NCI-H526 (cell line): ENCODE measurements around the gene PRL.

Experiments used
- DNase-seq, 2 experiments: peaks; one replicate each; lab custom pipeline; 2025; lab: John Stamatoyannopoulos, UW

PRL gene

DNA sequence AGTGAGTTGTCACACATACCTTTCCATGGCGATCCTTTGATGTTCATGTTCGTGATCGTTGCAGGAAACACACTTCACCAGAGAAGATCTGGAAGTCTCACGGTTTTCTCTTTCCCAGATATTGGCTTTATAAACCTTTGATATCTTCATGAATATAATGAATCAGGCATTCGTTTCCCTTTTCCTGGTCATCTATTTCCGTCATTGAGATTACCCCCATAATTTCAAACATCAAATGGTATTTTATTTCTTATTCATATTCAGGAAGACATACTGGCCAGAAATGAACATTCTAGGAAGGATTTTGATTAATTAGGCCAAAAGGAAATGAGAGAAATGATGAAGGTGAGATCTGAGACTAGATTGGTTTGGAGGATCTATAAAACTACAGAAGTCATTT is at the start of gene PRL:
PRL (minus strand) TSS at position 101 of the 400 bp plus-strand sequence; CDS start at position 47, 54 bp downstream.
- DNase-seq = no peak

DNA sequence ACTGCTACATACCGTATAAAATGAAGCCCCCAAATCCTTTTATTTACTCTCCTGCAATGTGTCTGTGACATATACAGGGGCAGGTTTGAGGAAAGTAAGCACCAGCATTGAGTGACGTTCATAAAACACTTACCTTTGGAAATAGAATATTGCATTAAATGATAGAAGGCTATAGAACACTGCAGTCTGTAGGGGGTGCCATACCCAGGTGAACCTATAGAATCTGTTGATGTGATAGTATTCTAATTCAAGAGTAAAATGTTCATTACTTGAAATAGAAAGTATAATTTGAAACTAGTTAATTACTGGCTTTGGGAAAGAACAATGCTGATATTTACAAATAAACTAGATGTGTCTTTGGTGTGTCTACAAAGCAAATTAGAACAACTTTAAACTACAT is 47.0 kb upstream of the PRL start:
- peak in 1 of 2 experiments; percentile 23 for DNase-seq

DNA sequence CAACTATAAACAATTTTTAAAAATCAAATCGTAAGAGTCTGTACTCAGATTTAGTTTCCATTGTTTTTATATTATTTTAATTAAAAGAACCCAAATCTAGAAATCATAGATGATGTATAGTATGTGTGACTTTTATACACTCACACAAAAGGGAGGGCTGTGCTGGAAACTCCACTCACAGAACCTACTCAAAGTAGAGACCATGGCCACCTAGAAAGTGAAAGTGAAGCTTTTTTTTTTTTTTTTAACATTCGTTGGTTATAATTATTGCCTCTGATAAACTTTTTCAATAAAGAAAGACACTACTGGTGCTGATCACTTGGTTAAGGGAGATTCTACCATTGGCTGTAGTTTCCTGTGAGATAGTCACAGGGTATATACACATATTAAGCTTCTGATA is 37.9 kb upstream of the PRL start:
- DNase-seq = no peak

DNA sequence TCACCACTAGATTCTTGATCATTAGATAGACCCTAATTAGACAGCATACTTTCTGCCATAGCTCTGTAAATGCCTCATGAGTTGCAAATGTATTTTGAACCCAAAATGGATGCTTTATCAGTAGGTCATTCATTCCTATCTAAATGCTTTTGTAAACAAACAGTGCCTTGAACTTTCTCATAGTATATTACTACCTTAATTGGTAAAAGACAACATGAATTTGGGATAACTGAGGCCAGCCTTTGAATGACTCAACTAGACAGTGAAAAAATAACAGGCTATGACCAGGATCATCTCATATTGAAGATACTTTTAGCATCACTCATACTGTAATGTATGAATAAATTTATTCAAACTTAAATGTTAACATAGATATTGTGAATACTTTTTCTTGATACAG is 37.0 kb upstream of the PRL start:
- no peak for DNase-seq

DNA sequence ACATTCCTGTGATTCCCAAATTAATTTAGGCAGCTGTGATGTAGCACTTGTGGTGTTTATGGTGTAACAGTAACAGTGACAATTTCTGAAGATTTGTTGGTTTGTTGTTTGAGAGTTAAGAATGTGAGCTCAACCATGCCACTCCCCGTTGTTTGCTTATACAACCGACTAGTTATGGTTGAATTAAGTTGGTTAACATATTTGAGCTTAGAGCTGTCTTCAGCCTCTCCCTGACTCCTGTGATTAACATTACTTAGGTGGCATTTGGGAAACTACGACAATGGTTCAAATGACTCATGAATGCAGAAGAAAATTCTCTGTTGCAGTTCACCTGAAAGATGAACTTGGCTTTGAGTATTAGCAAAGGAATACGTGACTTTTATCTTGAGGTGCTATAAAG is 35.9 kb upstream of the PRL start:
- no peak for DNase-seq

DNA sequence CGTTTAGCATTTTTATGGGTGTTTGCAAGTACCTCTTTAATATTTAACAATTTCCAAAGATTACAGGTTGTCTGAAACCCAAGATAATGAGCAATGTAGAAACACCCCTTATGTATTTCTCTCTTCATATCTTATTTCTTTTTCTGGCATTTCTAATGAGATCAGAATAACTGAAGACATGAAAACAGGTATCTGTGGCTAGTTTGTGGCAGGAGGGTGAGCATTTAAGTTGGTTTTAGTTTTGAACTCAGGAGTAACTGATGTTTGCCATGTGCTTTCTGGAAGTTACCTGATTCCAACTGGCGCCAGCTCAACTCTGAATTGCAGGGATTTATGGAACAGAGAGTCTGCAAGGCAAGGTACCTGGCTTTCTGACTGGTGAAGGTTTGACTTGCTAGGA is 35.4 kb upstream of the PRL start:
- no peak for DNase-seq

DNA sequence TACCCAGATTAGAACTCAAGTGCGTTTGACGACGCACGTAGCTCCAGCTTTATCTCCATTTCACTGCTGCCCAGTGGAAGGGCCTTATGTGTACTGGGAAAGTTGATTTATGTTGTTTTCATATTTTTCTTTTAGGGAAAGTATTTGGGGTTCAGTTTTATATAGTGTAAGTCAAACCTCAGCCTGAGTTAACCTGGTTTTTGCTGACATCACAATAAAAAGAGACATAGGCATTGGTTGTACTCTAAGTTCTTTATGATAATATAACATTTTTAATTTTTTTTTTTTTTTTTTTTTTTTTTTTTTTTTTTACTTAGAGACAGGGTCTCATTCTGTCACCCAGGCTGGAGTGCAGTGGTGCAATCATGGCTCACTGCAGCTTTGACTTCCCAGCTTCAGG is 34.1 kb upstream of the PRL start:
- no peak for DNase-seq

DNA sequence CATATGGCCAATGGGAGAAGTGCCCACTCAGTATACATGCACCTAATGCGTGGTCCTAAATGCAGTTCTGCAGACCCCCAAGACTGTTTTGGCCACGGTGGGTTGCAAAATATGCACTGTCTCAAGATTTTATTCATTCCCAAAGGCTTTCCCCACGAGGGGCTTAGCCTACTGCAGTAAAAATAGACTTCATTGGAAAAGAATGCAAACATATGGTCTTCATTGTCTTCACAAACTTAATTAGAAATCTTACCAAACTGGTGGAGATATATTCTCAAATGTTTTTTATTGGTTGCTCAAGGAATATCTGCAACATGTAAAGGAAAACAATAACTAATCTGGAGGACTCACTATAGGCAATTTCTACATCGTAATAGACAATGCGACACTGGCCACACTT is 31.6 kb upstream of the PRL start:
- DNase-seq = peak in 1 of 2 experiments; percentile 4

DNA sequence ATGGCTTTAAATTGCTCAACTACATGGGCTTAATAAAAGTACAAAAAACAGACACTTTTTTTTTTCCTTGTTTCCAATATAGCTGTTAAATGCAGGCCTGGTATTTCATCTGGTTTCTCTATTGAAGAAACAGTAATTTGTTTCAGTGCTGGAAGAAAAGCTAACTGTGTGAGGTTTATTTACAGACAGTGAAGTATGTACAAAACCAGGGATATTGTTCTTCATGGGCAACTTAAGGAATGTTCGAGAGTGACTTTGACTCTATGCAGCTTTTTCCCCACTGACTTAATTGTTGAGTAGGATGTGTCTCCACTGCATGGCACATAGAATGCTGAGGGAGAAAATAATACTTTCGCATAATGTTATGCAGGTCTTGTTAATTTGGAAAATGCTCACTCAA is 31.0 kb upstream of the PRL start:
- DNase-seq = no peak

DNA sequence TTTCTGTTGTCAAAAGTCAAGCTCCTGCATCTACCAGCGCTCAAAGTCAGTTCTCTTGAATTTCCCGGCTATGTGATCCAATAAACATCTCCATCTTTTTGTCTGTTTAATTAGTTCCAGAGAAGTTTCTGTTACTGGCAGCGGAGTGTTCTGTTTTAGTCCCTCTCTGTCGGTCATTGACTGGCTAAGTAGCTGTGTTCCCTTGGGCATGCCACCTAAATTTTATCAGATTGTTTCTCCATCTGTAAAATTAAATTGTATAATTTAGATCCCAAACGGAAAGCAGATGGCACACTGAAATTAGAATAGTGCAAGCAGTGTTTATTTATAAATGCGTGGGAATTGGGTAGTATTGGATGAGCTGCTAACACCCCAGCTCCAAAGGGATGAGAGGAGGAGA is 29.7 kb upstream of the PRL start:
- no peak for DNase-seq

DNA sequence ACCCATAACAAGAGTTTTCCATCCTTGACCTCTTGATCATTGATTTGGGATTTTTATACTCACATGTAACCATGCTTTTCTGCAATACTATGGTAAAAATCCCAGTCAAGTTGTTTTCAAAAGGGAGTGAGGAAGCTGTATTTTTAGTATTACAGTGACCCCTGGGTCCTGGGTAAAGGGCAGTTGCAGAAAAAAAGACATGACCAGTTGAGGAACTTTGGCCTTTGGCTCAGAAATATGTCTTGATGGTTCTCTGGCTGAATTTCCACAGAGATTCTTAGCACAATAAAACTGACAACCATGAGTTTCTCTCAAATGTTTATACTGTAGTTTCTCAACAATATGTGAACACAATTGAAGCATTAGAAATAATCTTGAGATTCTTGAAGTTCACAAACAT is 28.6 kb upstream of the PRL start:
- DNase-seq = no peak

DNA sequence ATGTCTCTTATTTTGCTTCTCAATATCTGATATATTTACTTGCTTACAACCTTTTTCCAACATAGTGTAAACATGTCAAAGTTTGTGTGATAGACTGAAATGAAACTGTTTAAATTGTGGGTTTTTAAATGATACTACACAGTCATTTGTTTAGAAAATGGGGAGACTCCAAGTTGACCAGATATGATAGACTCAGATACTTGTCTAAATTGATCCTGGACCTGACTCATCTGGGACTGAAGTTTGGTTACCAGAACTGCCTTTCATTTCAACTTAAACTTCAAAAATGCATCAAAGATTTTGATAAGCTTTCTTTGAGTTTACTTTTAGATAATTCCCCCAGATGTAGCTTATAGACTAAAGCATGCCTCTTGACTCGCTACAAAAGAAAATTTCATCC is 27.0 kb upstream of the PRL start:
- DNase-seq = no peak

DNA sequence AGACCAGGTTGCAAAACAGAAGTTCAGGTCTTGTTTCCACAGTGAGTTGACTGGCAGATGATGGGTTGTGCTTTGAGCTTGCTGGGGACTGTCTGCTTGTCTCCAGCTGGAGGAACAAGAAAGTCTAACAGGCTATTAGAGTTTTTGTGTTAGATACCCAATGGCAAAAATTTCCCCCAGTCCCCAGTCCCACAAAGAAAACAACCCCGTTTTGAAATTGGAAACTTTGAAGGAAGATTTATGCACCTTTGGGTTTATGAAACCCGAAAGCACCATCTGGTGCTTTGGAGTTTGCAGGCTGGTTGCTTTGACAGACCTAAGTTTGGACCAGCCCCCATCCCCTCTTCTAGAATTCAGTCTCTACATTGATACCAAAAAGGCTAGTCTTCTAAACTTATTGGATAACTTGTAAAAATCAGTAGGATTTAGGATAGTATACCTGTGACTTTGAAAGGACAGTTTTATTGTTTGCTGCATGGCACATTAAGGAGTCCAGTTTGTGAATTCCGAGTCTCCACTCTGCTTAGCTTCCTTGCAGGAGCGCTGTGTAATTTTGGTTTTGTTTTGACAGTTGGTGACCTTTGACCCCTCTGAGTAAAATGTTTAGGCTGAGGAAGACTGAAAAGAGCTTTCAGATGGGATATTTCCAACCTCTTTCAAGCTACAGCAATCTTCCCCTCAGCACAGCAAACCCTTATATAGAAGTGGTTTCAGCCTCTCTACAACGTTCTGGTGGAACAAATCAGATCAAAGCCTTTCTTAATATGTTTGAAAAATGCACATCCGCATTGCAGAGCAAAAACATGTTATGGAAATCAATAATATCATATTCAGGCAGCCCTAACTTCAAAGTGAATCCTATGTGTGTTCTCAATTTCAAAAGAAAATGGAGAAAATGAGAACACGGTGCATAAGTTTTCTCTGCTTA is 25.5 kb upstream of the PRL start:
- DNase-seq = no peak

DNA sequence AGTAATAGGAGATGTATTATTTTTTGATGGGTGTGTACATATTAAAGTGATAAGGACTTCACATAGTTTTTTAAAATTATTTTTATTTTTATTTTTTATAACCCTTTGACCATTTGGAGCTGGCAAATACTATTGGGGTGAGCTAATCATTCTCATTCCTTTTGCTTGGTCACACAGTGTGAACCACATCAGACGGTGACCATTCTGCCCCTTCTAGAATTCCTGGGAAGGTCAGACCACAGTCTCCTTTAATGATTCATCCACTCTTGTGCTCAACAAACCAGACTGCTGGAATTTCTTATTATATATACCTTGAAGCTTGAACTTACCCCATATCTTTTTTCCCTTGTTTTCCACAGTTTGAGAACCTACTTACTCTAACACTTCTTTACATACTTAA is 23.9 kb upstream of the PRL start:
- DNase-seq = no peak

DNA sequence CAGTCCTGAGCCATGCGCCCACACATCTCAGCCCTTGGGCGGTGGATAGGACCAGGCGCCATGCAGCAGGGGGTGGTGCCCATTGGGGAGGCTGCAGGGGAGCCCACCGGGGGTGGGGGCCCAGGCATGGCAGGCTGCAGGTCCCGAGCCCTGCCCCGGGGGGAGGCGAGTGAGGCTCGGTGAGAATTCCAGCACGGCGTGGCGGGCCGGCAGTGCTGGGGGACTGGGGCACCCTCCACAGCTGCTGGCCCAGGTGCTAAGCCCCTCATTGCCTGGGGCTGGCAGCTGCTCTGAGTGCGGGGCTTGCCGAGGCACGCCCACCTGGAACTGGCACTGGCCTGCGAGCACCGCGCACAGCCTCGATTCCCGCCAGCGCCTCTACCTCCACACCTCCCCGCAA is 21.6 kb upstream of the PRL start:
- no peak for DNase-seq

DNA sequence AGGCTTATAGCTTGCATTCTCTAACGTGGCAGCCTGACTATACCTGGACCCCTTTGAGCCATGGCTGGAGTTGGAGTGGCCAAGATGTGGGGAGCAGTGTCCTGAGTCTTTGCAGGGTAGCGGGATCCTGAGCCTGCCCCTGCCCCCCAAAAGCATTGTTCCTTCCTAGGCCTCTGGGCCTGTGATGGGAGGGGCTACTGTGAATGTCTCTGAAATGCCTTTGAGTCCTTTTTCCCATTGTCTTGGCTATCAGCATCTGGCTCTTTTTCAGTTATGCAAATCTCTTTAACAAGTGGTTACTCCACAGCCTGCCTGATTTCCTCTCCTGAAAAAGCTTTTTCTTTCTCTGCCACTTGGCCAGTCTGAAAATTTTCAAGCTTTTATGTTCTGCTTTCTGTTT is 17.0 kb upstream of the PRL start:
- DNase-seq = peak; percentile 48 to 61

DNA sequence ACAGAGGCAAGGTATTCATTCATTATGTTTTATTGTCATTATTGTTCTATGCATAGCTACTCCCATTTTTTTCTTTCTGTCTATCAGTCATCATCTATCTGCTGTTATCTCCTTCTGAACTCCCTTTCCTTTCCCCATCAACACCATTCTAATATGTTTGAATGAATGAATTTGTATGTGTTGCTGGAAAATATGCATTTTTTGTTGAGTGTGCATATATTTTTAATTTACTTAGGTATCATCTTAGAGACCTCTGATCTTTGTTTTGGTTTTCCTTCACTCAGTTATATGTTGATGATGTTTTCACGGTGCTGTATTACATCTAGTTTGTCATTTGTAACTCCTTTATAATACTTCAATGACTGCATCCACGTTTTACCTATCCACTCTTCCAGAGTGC is 12.1 kb upstream of the PRL start:
- no peak for DNase-seq

DNA sequence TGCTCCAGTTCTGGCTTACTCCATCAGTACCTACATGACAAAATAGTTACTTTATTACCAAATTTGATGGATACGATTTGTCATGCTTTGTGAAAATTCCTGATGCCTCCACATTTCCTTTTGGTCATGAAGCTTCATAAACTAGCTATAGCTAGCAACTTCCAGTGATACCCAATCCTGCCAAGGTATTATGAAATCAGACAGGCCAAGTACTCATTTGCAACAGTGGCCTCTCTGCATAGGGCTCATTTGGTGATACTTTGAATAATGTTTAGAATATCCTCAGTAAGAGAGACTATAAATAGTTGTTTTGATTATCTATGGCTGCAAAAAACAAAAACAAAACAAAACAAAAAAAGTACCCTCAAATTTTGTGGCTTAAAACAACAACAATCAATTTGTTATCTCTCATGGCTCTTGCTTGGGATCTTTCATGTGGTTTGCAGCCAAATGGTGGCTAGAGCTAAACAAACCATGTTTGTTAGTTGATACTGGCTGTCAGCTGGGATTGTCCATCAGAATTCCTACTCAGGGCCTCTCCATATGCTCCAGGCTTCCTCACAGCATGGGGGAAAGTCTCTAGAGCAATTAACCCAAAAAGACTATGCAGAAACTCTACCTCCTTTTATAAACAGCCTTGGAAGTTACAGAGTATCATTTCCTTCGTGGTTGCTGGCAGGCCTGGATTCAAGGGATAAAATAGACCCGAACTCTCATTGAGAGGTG is 10.1 kb upstream of the PRL start:
- DNase-seq = peak in 1 of 2 experiments; percentile 34

DNA sequence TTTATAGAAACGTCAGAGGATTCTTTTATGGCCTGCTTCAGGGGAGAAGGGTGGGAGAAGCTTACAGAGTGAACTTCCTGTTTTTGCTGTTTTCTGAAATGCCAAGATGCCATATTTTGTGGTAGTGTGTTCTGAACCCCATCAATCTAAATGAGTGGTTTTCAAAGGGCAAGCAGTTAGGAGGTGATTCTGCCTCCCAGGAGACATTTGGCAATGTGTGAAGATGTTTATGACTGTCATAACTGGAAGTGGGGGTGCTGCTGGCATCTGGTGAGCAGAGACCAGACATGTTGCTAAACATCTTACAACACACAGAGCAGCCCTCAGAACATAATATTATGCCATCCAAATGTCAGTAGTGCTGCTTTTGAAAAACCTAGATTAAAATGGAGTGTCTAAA is 6.0 kb upstream of the PRL start:
- DNase-seq = no peak

DNA sequence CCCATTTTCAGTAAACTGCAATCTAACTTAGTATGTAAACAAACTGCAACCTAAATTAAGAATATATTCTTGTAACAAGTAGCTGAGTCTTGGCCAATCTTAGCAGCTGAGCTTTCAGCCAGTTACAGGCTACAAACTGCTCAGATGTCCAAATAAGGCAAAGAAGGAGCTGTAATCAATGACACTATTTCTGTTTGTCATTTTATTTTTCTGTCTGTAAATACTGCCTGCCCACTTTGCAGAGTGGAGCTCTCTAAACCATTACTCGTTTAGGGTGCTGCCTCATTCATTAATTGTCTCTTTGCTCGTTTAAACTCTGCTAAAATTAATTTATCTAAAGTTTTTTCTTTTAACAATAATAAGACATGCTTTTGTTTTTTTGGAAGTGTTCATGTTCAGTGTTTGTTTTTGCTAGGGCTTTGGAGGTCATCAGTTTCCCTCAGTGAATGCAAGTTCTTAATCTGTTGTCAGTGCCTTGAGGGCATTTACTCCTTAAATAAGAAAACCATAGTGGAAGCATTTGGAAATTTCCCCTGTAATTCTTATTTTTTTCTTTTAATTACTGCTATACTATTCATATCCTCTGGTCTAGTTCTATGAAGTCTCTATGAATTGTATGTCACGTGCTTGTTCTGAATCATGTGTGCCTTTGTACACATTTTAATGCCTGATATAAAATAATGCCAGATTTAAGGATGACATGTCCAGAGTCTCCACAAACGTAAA is 3.6 kb upstream of the PRL start:
- no peak for DNase-seq

DNA sequence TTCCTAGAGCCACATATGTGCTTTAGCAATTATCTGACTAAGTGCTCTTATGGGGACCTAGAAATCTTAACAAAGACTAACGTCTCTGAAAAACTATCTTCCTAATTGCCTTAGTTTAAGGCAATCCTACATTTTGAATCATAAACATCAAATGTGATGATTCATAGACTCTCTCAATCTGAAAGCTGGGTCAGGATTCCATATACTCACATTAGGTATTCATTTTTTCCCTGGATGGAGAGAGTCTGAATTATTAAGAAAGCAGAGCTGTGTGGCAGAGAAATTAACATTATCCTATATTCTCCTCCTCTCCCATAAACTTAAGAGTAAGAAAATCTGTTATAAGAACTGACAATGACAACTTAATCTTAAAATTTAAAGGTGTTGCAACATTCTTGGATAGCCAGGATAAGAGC is 1.6 kb upstream of the PRL start:
- DNase-seq = no peak

DNA sequence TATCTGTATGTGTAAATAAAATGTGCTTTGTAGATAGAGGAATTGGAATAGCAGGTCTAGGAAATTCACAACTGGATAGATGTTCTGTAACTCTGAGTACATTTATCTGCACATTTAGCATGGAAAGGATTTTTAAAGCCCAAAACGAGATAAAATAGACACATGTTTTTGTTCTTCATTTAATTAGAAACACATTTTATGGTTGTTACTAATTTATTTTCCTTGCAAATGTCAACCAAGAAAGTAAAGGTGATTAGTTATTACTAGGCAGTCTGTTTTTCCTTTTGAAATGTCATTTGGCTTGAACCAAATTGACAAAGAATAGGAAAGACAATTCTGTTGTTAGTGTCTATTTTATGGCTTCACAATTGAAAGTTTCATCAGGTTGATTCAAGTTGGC is 769 bp downstream of the PRL start:
- no peak for DNase-seq

DNA sequence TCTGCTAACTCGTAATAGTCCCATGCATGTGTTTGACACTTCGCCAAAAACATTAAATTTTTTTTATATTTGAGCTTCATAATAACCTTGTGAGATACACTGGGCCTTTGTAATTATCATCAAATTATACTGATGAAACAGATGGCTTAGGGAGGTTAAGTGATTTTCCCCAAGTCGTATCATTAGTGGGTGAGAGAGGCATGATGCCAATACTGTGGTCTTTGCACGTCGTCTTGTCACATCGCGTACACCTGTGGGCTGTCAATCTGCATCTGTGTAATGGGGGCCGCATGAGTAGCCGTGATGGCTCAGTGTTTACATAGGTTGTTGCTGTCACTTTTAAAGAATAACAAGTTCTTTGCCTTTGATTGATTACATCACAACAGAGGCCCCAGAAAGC is 1.7 kb downstream of the PRL start:
- DNase-seq = no peak
